Peyer's patch (tissue), 4 donors: ENCODE measurements around the gene TNFSF15. TPM values are rescaled to one million over a fixed set of nuclear protein-coding genes. Genes with fewer than 3 reads are reported as not detected.

Source experiments
- DNase-seq, 3 donors: peaks; one replicate each; pipeline ENCODE4 v3.0.0-alpha.2; 2017 to 2019
- H3K27ac ChIP-seq, 4 donors: fragments of 200-600 bp; sonication (generic); one replicate each; pipeline ENCODE4 v1.5.1; 2016 to 2019
- H3K27me3 ChIP-seq, 2 donors: fragments of 200-600 bp; sonication (generic); one replicate each; pipeline ENCODE4 v1.5.1; 2019
- H3K36me3 ChIP-seq, 3 donors: fragments of 200-600 bp; sonication (generic); one replicate each; pipeline ENCODE4 v1.5.1; 2016 to 2019
- H3K4me1 ChIP-seq, 4 donors: fragments of 200-600 bp; sonication (generic); one replicate each; pipeline ENCODE4 v1.5.1; 2016 to 2019
- H3K4me3 ChIP-seq, 4 donors: fragments of 200-600 bp; sonication (generic); 1 replicate in 3 of 4; 2 replicates in 1 of 4; pipeline ENCODE4 v1.5.1; 2016 to 2019; ENCODE audit warnings: mild to moderate bottlenecking in 1 of 4
- H3K9me3 ChIP-seq, 4 donors: fragments of 200-600 bp; sonication (generic); one replicate each; pipeline ENCODE4 v1.5.1; 2016 to 2019; ENCODE audit warnings: mild to moderate bottlenecking in 1 of 4
- POLR2A ChIP-seq, 2 donors: fragments of 450-650 bp; IDR thresholded peaks; one replicate each; pipeline ENCODE4 v1.5.1; 2017; ENCODE audit warnings: antibody characterized with exemption in 2 of 2, mild to moderate bottlenecking in 2 of 2, moderate library complexity in 2 of 2
- total RNA-seq, 4 donors: library from RNA; depleted of rRNA; stranded (reverse); fragments of >200 nt; gene quantifications; one replicate each; pipeline ENCODE4 v1.1.0, GENCODE V29; 2016
- TF ChIP-seq, protein P1 (sequence below), 6 experiments: fragments of 450-650 bp in 4 of 6; fragments of 200-600 bp in 2 of 6; sonication (generic) in 1 of 6; IDR thresholded peaks; one replicate each; pipeline ENCODE4 v1.5.1; 2017 to 2019; ENCODE audit warnings: antibody characterized with exemption in 6 of 6, mild to moderate bottlenecking in 3 of 6, moderate library complexity in 1 of 6

TNFSF15 gene
- total RNA-seq, 4 donors from 2014 or later: 0.83 to 2.3 (median 1.6) TPM

- Histone ChIP-seq H3K9me3 (no peaks in the 10 kb centered on the region), H3K4me3 (no peak overlapping the region)
- no peak for TF ChIP-seq POLR2A (IDR thresholded peaks at IDR 0.05)
- TF ChIP-seq, protein P1, sequence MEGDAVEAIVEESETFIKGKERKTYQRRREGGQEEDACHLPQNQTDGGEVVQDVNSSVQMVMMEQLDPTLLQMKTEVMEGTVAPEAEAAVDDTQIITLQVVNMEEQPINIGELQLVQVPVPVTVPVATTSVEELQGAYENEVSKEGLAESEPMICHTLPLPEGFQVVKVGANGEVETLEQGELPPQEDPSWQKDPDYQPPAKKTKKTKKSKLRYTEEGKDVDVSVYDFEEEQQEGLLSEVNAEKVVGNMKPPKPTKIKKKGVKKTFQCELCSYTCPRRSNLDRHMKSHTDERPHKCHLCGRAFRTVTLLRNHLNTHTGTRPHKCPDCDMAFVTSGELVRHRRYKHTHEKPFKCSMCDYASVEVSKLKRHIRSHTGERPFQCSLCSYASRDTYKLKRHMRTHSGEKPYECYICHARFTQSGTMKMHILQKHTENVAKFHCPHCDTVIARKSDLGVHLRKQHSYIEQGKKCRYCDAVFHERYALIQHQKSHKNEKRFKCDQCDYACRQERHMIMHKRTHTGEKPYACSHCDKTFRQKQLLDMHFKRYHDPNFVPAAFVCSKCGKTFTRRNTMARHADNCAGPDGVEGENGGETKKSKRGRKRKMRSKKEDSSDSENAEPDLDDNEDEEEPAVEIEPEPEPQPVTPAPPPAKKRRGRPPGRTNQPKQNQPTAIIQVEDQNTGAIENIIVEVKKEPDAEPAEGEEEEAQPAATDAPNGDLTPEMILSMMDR (IDR thresholded peaks at IDR 0.05): no peak
These were observed 38.9 kb upstream of the TNFSF15 start for GRCh38 chr9:114844766-114845165.

DNA sequence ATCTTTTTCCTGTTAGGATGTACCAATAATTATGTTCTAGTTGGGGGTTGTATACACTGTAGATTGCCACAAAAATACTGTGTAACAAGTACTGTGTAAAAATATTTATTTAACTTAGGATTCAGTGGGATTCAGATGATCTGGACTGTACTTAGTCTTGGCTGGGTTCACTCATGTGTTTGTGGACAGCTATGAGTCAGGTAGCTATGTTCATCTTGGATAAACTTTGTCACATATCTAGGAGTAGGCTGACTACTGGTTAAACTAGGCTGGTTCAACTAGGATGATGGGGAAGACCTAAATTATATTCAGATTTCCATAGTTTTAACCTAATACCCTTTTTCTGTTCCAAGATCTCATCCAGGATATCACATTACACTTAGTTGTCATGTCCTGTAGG is 32.1 kb upstream of the TNFSF15 start:
- Histone ChIP-seq H3K27me3 (no peaks in the 10 kb centered on the region), H3K36me3 (no peaks in the 10 kb centered on the region), H3K4me3 (no peak overlapping the region), H3K9me3 (peaks cover 0 to 4% (median 0%) of the 10 kb centered on the region in 4 donors), H3K4me1 (no peaks in the 10 kb centered on the region), H3K27ac (no peak overlapping the region)
- TF ChIP-seq, protein P1 (IDR thresholded peaks at IDR 0.05): no peak
- no peak for TF ChIP-seq POLR2A (IDR thresholded peaks at IDR 0.05)
- DNase-seq: no peak

More at GRCh38 chr9:114844766-114845165, 38.9 kb upstream of the TNFSF15 start:
- no peaks in the 10 kb centered on the region for H3K4me1 ChIP-seq
- no peak overlapping the region for H3K27ac ChIP-seq
- DNase-seq: no peak
- H3K27me3 ChIP-seq: no peaks in the 10 kb centered on the region
- H3K36me3 ChIP-seq: no peaks in the 10 kb centered on the region

DNA sequence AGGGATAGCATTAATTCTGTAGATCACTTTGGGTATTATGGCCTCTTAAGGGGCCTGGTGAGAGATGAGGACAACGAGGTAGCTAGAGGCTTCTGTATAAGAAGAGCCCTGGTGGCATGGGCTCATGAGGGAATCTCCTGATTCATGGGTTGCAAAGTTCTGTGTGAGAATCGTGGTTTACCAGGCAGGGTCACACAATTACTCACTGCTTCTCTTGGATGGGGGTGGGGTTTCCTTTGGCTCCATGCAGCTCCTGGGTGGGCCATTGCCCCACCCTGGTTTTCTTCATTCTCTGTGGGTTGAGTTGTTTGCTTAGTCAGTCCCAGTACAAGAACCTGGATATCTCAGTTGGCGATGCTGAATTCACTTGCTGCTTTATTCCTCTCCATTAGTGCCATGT is 30.9 kb upstream of the TNFSF15 start:
- Histone ChIP-seq H3K4me3 (no peak overlapping the region), H3K4me1 (no peaks in the 10 kb centered on the region), H3K36me3 (no peaks in the 10 kb centered on the region), H3K27ac (no peak overlapping the region), H3K27me3 (no peaks in the 10 kb centered on the region), H3K9me3 (peaks cover 0 to 4% (median 0%) of the 10 kb centered on the region in 4 donors)
- no peak for TF ChIP-seq POLR2A (IDR thresholded peaks at IDR 0.05)
- TF ChIP-seq, protein P1 (IDR thresholded peaks at IDR 0.05): no peak
- DNase-seq: no peak

DNA sequence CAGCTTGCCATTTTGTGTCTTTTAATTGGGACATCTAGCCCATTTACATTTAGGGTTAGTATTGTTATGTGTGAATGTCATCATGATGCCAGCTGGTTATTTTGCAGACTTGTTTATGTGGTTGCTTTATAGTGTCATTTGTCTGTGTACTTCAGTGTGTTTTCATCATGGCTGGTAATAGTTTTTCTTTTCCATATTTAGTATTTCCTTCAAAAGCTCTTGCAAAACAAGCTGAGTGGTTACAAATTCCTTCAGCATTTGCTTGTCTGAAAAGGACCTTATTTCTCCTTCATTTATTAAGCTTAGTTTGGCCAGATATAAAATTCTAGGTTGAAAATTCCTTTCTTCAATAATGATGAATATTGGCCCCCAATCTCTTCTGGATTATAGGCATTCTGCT is 28.5 kb upstream of the TNFSF15 start:
- TF ChIP-seq, protein P1 (IDR thresholded peaks at IDR 0.05): no peak
- no peak for TF ChIP-seq POLR2A (IDR thresholded peaks at IDR 0.05)
- DNase-seq: no peak
- peaks cover 0 to 4% (median 0%) of the 10 kb centered on the region in 4 donors for H3K9me3 ChIP-seq
- no peak overlapping the region for H3K27ac ChIP-seq
- no peak overlapping the region for H3K4me3 ChIP-seq
- no peaks in the 10 kb centered on the region for H3K4me1 ChIP-seq
- H3K36me3 ChIP-seq: no peaks in the 10 kb centered on the region
- no peaks in the 10 kb centered on the region for H3K27me3 ChIP-seq

- no peaks in the 10 kb centered on the region for H3K27me3 ChIP-seq
- H3K27ac ChIP-seq: no peak overlapping the region
- DNase-seq: no peak
These were observed 24.7 kb upstream of the TNFSF15 start for GRCh38 chr9:114830546-114830945.

More at GRCh38 chr9:114830546-114830945, 24.7 kb upstream of the TNFSF15 start:
- no peaks in the 10 kb centered on the region for H3K9me3 ChIP-seq
- H3K36me3 ChIP-seq: no peaks in the 10 kb centered on the region
- no peaks in the 10 kb centered on the region for H3K4me1 ChIP-seq
- H3K4me3 ChIP-seq: no peak overlapping the region
- TF ChIP-seq POLR2A (IDR thresholded peaks at IDR 0.05): no peak
- TF ChIP-seq, protein P1 (IDR thresholded peaks at IDR 0.05): no peak
